NCI-H2029 (cell line): Measurements from ENCODE around the gene NCOA3.
A peak's percentile ranks its signal among the peaks of the same experiment; 100 is the strongest.
"Not testable (repeated sequence)": the region's sequence is repeated elsewhere in the genome, so short reads cannot be mapped to it uniquely, and the experiment has no call there.

Experiments used
- DNase-seq: peaks from one replicate; lab custom pipeline; 2025; lab: John Stamatoyannopoulos, UW

The NCOA3 gene

GRCh38 chr20:47501482-47502270 lies at the start of gene NCOA3:
Gene NCOA3, plus strand, starts transcription at chr20:47501887. Its CDS starts 120,361 bp downstream, at chr20:47622248.
- peak; percentile 94 for DNase-seq

- no peak for DNase-seq
Observed at GRCh38 chr20:47452736-47453161, 48.9 kb upstream of the NCOA3 start.

GRCh38 chr20:47453167-47453782 lies 48.4 kb upstream of the NCOA3 start:
- DNase-seq = no peak

- DNase-seq = no peak
Observed at GRCh38 chr20:47454298-47455132, 47.2 kb upstream of the NCOA3 start.

GRCh38 chr20:47455133-47456040 lies 46.3 kb upstream of the NCOA3 start:
- DNase-seq = no peak

- no peak for DNase-seq
Observed at GRCh38 chr20:47456041-47456537, 45.6 kb upstream of the NCOA3 start.

- DNase-seq = no peak
Observed at GRCh38 chr20:47456952-47457724, 44.5 kb upstream of the NCOA3 start.

- DNase-seq = not testable (repeated sequence)
Observed at GRCh38 chr20:47458280-47459050, 43.2 kb upstream of the NCOA3 start.

- DNase-seq = no peak
Observed at GRCh38 chr20:47459344-47460073, 42.2 kb upstream of the NCOA3 start.

GRCh38 chr20:47460761-47461112 lies 41.0 kb upstream of the NCOA3 start:
- not testable (repeated sequence) for DNase-seq

- no peak for DNase-seq
Observed at GRCh38 chr20:47461120-47461685, 40.5 kb upstream of the NCOA3 start.

GRCh38 chr20:47461906-47462305 lies 39.8 kb upstream of the NCOA3 start:
- not testable (repeated sequence) for DNase-seq

- peak; percentile 81 for DNase-seq
Observed at GRCh38 chr20:47464380-47465101, 37.1 kb upstream of the NCOA3 start.

GRCh38 chr20:47465335-47466090 lies 36.2 kb upstream of the NCOA3 start:
- no peak for DNase-seq

GRCh38 chr20:47466213-47466612 lies 35.5 kb upstream of the NCOA3 start:
- no peak for DNase-seq

- DNase-seq = no peak
Observed at GRCh38 chr20:47466704-47467459, 34.8 kb upstream of the NCOA3 start.
